Right lobe of liver (tissue), 6 donors: Measurements from ENCODE around the gene MTMR10. TPM values are rescaled to one million over a fixed set of nuclear protein-coding genes. Genes with fewer than 3 reads are reported as not detected.

Source experiments
- ATAC-seq, 4 donors: fragments of 200-7000 bp; cut with Tn5 transposase; one replicate each; pipeline ENCODE4 v1.9.1; 2020; ENCODE audit warnings: mild to moderate bottlenecking in 4 of 4, moderate library complexity in 4 of 4
- DNase-seq, 3 donors: peaks; one replicate each; pipeline ENCODE4 v3.0.0-alpha.2; 2020
- H3K27ac ChIP-seq, 3 donors: fragments of 200-600 bp; one replicate each; pipeline ENCODE4 v1.8.0; 2022
- H3K27me3 ChIP-seq, 2 donors: fragments of 200-600 bp; one replicate each; pipeline ENCODE4 v1.8.0; 2022
- H3K36me3 ChIP-seq, 4 donors: fragments of 200-600 bp; sonication (generic) in 1 of 4; one replicate each; pipeline versions ENCODE4 v1.5.1 to v1.8.0; 2017 to 2022; ENCODE audit warnings: control low read depth in 1 of 4
- H3K4me1 ChIP-seq, 4 donors: fragments of 200-600 bp; sonication (generic) in 1 of 4; one replicate each; pipeline versions ENCODE4 v1.5.1 to v1.8.0; 2017 to 2022; ENCODE audit warnings: control low read depth in 1 of 4
- H3K4me3 ChIP-seq, 3 donors: fragments of 200-600 bp; one replicate each; pipeline ENCODE4 v1.8.0; 2022
- H3K9me3 ChIP-seq, 4 donors: fragments of 200-600 bp; sonication (generic) in 1 of 4; one replicate each; pipeline versions ENCODE4 v1.5.1 to v1.8.0; 2017 to 2022; ENCODE audit warnings: control low read depth in 1 of 4
- POLR2A ChIP-seq: fragments of 450-650 bp; IDR thresholded peaks from one replicate; pipeline ENCODE4 v1.6.1; 2017; ENCODE audit warnings: antibody characterized with exemption, mild to moderate bottlenecking
- WGBS: methylation state at CpG from one replicate; pipeline ENCODE4 v1.1.6; 2018; ENCODE audit warnings: low coverage, low lambda C conversion rate; ENCODE audit not compliant: insufficient coverage; ENCODE audit errors: missing lambda C conversion rate; 5-methylcytosine and 5-hydroxymethylcytosine counted together
- intact Hi-C, 2 donors: fragments of 100-400 bp; cut with DNase I; formaldehyde crosslinking; loops; one replicate each; pipeline versions ENCODE4 v1.11.2 to v1.14.1; 2022
- total RNA-seq, 6 experiments: library from RNA; depleted of rRNA in 2 of 6; stranded (reverse); fragments of >200 nt in 2 of 6; fragmentation: NEBNext Ultra II Directional in 3 of 6; extraction: Animal tissue kit (Norgen Biotek cat#: 25700) in 3 of 6; gene quantifications; one replicate each; pipeline versions ENCODE4 v1.1.0 to v1.2.4, GENCODE V29; 2016 to 2023
- TF ChIP-seq, protein P1 (sequence below), 4 donors: fragments of 200-600 bp in 3 of 4; fragments of 450-650 bp in 1 of 4; IDR thresholded peaks; one replicate each; pipeline versions ENCODE4 v1.5.1 to v1.8.0; 2016 to 2022; ENCODE audit warnings: antibody characterized with exemption in 4 of 4, mild to moderate bottlenecking in 2 of 4
- donor health status: DM: no; HTN: yes; CAD: no.
- donor health status: DM: no; HTN: no; CAD: no.
- donor health status: DM: no; HTN: no; CAD: no.
- donor health status: DM: no; HTN: yes; CAD: no.
- donor health status: DM: no; HTN: yes; CAD: no.

The MTMR10 gene
- total RNA-seq, 6 experiments from 2014 or later, result 16.2 to 29.1 (median 22.3) TPM

DNA sequence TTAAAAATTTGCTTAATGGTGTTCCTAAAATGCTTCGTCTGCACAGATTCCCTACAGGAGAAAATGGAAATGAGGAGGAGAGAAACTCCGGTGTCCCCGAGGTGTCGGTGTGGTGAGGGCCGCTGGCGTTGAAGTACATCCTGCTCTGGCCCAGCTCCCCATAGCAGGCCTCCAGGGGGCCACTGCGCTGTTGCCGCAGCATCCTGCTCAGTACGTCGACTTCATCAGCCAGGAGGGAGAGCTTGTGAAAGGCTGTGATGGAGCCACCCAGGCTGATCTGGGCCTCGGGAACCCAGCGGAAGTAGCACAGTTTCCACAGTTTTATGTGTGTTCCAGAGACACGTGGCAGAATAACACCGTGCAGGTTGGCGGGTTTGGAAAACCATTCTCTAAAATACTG lies 49.9 kb downstream of the MTMR10 start:
- H3K27ac ChIP-seq, result no peak overlapping the region
- DNase-seq, result no peak
- no peak for TF ChIP-seq POLR2A
- TF ChIP-seq, protein P1, sequence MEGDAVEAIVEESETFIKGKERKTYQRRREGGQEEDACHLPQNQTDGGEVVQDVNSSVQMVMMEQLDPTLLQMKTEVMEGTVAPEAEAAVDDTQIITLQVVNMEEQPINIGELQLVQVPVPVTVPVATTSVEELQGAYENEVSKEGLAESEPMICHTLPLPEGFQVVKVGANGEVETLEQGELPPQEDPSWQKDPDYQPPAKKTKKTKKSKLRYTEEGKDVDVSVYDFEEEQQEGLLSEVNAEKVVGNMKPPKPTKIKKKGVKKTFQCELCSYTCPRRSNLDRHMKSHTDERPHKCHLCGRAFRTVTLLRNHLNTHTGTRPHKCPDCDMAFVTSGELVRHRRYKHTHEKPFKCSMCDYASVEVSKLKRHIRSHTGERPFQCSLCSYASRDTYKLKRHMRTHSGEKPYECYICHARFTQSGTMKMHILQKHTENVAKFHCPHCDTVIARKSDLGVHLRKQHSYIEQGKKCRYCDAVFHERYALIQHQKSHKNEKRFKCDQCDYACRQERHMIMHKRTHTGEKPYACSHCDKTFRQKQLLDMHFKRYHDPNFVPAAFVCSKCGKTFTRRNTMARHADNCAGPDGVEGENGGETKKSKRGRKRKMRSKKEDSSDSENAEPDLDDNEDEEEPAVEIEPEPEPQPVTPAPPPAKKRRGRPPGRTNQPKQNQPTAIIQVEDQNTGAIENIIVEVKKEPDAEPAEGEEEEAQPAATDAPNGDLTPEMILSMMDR (IDR thresholded peaks at IDR 0.05), result no peak
- no peak for ATAC-seq
- H3K36me3 ChIP-seq, result peaks cover 0 to 82% (median 49%) of the 10 kb centered on the region in 4 donors
- H3K4me3 ChIP-seq, result no peak overlapping the region
- peaks cover 0 to 12% (median 3%) of the 10 kb centered on the region in 4 donors for H3K4me1 ChIP-seq
- no peaks in the 10 kb centered on the region for H3K27me3 ChIP-seq
- no peaks in the 10 kb centered on the region for H3K9me3 ChIP-seq
- intact Hi-C loops, result no loop called here
- WGBS, result 73% methylated on average over 3 of the region's 15 CpGs

DNA sequence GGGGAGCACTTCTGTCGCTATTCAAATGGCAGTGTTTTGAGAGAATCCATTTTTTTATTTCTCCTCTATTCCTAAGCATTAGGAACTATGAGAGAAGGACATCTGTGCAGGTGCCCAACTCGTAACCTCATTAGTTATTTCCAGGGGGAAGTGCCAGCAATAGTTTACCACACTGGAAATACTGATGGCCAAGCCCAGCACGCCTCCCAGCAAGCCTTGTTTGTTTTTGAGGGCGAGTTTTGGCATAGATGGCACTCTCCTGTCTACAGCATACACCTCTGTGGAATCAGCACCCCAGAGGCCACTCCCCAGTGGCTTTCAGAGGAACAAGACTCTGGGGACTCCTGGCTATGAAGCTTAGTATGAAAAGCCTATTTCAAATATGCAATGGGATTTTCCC lies 51.1 kb downstream of the MTMR10 start:
- WGBS, result 30% methylated on average over 4 of the region's 4 CpGs

DNA sequence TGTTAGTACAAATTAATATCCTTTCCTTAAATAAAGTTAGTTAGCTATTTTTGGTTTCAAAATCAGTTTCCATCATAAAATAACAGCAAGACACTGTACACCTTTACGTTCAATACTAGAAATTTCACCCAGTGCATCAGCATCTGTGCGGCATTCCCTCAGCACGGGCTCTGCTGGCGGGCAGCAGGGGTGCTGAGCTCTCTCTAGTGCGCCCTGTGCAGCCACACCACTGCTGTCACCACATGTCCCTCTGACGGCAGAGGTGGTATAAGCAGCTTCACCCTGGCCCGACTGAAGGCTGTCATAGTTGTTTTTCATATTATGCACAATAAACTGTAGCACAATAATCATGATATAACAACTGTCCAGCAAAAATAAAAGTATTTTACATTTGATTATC lies 52.3 kb downstream of the MTMR10 start:
- TF ChIP-seq POLR2A, result no peak
- TF ChIP-seq, protein P1 (IDR thresholded peaks at IDR 0.05), result no peak
- Histone ChIP-seq H3K27ac (no peak overlapping the region), H3K36me3 (peaks cover 0 to 62% (median 37%) of the 10 kb centered on the region in 4 donors), H3K4me3 (no peak overlapping the region), H3K27me3 (no peaks in the 10 kb centered on the region), H3K9me3 (no peaks in the 10 kb centered on the region), H3K4me1 (peaks cover 0 to 12% (median 3%) of the 10 kb centered on the region in 4 donors)
- intact Hi-C loops, result no loop called here
- no peak for ATAC-seq
- no peak for DNase-seq
- WGBS, result 93% methylated on average over 6 of the region's 7 CpGs

More for the DNA sequence above, 51.1 kb downstream of the MTMR10 start:
- DNase-seq (peak; percentile 54 to 78 (median 73)), ATAC-seq (peak; percentile 93 to 98 (median 97))
- H3K4me3 ChIP-seq, result no peak overlapping the region
- peak overlapping the region in 1 of 3 donors; percentile 20 for H3K27ac ChIP-seq
- no peaks in the 10 kb centered on the region for H3K9me3 ChIP-seq
- no peaks in the 10 kb centered on the region for H3K27me3 ChIP-seq
- H3K36me3 ChIP-seq, result peaks cover 0 to 72% (median 39%) of the 10 kb centered on the region in 4 donors
- TF ChIP-seq, protein P1 (IDR thresholded peaks at IDR 0.05), result no peak
- TF ChIP-seq POLR2A, result no peak
- H3K4me1 ChIP-seq, result peaks cover 0 to 12% (median 3%) of the 10 kb centered on the region in 4 donors
- intact Hi-C loops, result no loop called here

DNA sequence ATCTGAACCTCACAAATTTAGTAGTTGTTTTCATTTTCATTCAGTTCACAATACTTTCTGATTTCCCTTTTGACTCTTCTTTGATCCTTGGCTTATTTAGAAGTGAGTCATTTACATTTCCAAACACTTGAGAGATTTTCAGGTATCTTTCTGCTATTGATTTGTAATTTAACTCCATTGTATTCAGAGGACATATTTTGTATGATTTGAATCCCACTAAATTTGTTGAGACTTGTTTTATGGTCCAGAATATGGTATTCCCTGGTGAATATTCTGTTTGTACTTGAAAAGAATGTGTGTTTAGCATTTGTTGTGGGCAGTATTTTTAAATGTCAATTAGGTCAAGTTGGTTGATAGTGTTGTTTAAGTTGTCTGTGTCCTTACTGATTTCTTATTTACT lies 58.1 kb downstream of the MTMR10 start:
- intact Hi-C loops, result no loop called here
- H3K36me3 ChIP-seq, result peaks cover 0 to 37% (median 7%) of the 10 kb centered on the region in 4 donors
- no peaks in the 10 kb centered on the region for H3K9me3 ChIP-seq
- no peaks in the 10 kb centered on the region for H3K4me1 ChIP-seq
- DNase-seq, result no peak
- ATAC-seq, result no peak
- H3K27ac ChIP-seq, result no peak overlapping the region
- TF ChIP-seq POLR2A, result no peak
- TF ChIP-seq, protein P1 (IDR thresholded peaks at IDR 0.05), result no peak
- H3K27me3 ChIP-seq, result no peaks in the 10 kb centered on the region
- H3K4me3 ChIP-seq, result no peak overlapping the region

DNA sequence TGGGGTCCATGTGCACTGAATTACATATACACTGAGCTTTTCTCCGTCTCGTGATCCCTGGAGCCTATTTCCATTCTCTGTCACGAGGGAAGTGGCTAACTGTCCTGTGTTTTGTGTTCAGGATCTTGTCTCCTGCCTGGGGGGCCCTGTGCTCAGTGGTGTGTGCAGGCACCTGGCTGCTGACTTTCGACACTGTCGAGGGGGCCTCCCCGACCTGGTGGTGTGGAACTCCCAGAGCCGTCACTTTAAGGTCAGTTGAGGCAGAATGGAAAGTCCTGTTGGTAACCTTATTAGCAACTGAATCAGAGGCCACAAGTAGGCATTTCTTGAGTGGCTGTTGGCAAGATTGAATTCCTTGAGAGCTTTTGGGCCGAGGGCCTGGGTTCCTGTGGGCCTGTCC lies 61.0 kb downstream of the MTMR10 start:
- H3K4me3 ChIP-seq, result no peak overlapping the region
- H3K9me3 ChIP-seq, result no peaks in the 10 kb centered on the region
- 93% methylated on average over 2 of the region's 8 CpGs for WGBS
- no peak overlapping the region for H3K27ac ChIP-seq
- intact Hi-C loops, result no loop called here
- H3K27me3 ChIP-seq, result no peaks in the 10 kb centered on the region
- DNase-seq, result no peak
- no peaks in the 10 kb centered on the region for H3K4me1 ChIP-seq
- H3K36me3 ChIP-seq, result peaks cover 0 to 48% (median 13%) of the 10 kb centered on the region in 4 donors
- ATAC-seq, result no peak
- no peak for TF ChIP-seq POLR2A
- TF ChIP-seq, protein P1 (IDR thresholded peaks at IDR 0.05), result no peak
